ENCODE measurements around the gene PHLDB2.

- TF ChIP-seq CTCF (conservative IDR thresholded peaks at IDR 0.05; ENCODE audit: low read length) (no peak), EZH2phosphoT487 (IDR thresholded peaks at IDR 0.05; ENCODE audit: borderline replicate concordance, low read depth, low read length) (no peak)
Observed at GRCh38 chr3:111822804-111823203, 36.3 kb upstream of the PHLDB2 start.

Measured in OCI-LY7 (cell line).